ENCODE data around the gene P2RY12.

P2RY12 gene

GRCh38 chr3:151320131-151320530 is 64.4 kb downstream of the P2RY12 start:
- no peaks in the 10 kb centered on the region for H3K36me3 ChIP-seq (ENCODE audit: control insufficient read depth, low read length)
- TF ChIP-seq EZH2phosphoT487 (IDR thresholded peaks at IDR 0.05; ENCODE audit: borderline replicate concordance, low read length) (no peak), CTCF (IDR thresholded peaks at IDR 0.05; ENCODE audit: low read depth, low read length, poor library complexity, severe bottlenecking) (no peak)
- H3K27me3 ChIP-seq (ENCODE audit: control insufficient read depth, low read length): no peaks in the 10 kb centered on the region
- no peaks in the 10 kb centered on the region for H4K20me1 ChIP-seq (ENCODE audit: control insufficient read depth, insufficient read depth, low read depth, low read length)
- no peak overlapping the region for H3K4me2 ChIP-seq (ENCODE audit: low read length)
- no peak overlapping the region for H3K4me3 ChIP-seq (ENCODE audit: low read length)
- H3K27ac ChIP-seq (ENCODE audit: low read depth, low read length): no peak overlapping the region
- H3F3A ChIP-seq (ENCODE audit: control insufficient read depth, insufficient read depth): no peaks in the 10 kb centered on the region
- no peaks in the 10 kb centered on the region for H3K9me2 ChIP-seq (replicated peaks; ENCODE audit: control insufficient read depth, low read length)
- no peaks in the 10 kb centered on the region for H3K79me2 ChIP-seq (ENCODE audit: control insufficient read depth, low read length)
- H3K4me1 ChIP-seq (ENCODE audit: control insufficient read depth, low read length): no peaks in the 10 kb centered on the region
- no peaks in the 10 kb centered on the region for H3K9me3 ChIP-seq (ENCODE audit: control insufficient read depth, insufficient read depth, low read length)

GRCh38 chr3:151319628-151320027 is 64.9 kb downstream of the P2RY12 start:
- no peaks in the 10 kb centered on the region for H3F3A ChIP-seq (ENCODE audit: control insufficient read depth, insufficient read depth)
- no peaks in the 10 kb centered on the region for H4K20me1 ChIP-seq (ENCODE audit: control insufficient read depth, insufficient read depth, low read depth, low read length)
- no peaks in the 10 kb centered on the region for H3K9me2 ChIP-seq (replicated peaks; ENCODE audit: control insufficient read depth, low read length)
- H3K4me3 ChIP-seq (ENCODE audit: low read length): no peak overlapping the region
- no peak for TF ChIP-seq CTCF (IDR thresholded peaks at IDR 0.05; ENCODE audit: low read depth, low read length, poor library complexity, severe bottlenecking)
- TF ChIP-seq EZH2phosphoT487 (IDR thresholded peaks at IDR 0.05; ENCODE audit: borderline replicate concordance, low read length): no peak
- H3K27me3 ChIP-seq (ENCODE audit: control insufficient read depth, low read length): no peaks in the 10 kb centered on the region
- no peaks in the 10 kb centered on the region for H3K36me3 ChIP-seq (ENCODE audit: control insufficient read depth, low read length)
- H3K4me1 ChIP-seq (ENCODE audit: control insufficient read depth, low read length): no peaks in the 10 kb centered on the region
- no peak overlapping the region for H3K27ac ChIP-seq (ENCODE audit: low read depth, low read length)
- H3K79me2 ChIP-seq (ENCODE audit: control insufficient read depth, low read length): no peaks in the 10 kb centered on the region
- H3K4me2 ChIP-seq (ENCODE audit: low read length): no peak overlapping the region
- no peaks in the 10 kb centered on the region for H3K9me3 ChIP-seq (ENCODE audit: control insufficient read depth, insufficient read depth, low read length)

DNA sequence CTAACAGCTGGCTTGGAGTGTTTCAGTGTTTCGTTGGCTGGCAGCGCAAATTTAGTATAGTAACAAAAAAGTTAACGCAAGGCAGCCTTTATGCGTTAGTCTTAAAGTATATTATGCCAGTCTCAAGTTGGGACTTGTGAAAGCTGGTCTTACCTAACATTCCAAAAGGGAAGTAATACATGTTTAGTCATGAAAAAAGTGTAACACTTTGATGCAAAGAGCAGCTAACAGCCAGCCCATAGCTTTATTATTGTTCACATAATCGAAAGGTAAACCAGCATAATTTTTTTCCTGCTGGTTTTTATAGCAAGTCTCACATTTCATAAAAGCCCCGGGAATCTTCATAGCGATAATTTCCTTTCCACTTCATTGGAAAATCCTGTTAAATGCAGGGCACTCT is 65.6 kb downstream of the P2RY12 start:
- Histone ChIP-seq H3K36me3 (ENCODE audit: control insufficient read depth, low read length) (no peaks in the 10 kb centered on the region), H3F3A (ENCODE audit: control insufficient read depth, insufficient read depth) (no peaks in the 10 kb centered on the region), H3K27me3 (ENCODE audit: control insufficient read depth, low read length) (no peaks in the 10 kb centered on the region), H3K79me2 (ENCODE audit: control insufficient read depth, low read length) (no peaks in the 10 kb centered on the region), H3K4me1 (ENCODE audit: control insufficient read depth, low read length) (no peaks in the 10 kb centered on the region), H3K9me2 (replicated peaks; ENCODE audit: control insufficient read depth, low read length) (no peaks in the 10 kb centered on the region), H3K27ac (ENCODE audit: low read depth, low read length) (no peak overlapping the region), H3K4me2 (ENCODE audit: low read length) (no peak overlapping the region), H3K9me3 (ENCODE audit: control insufficient read depth, insufficient read depth, low read length) (no peaks in the 10 kb centered on the region), H4K20me1 (ENCODE audit: control insufficient read depth, insufficient read depth, low read depth, low read length) (no peaks in the 10 kb centered on the region), H3K4me3 (ENCODE audit: low read length) (no peak overlapping the region)
- TF ChIP-seq EZH2phosphoT487 (IDR thresholded peaks at IDR 0.05; ENCODE audit: borderline replicate concordance, low read length) (no peak), CTCF (IDR thresholded peaks at IDR 0.05; ENCODE audit: low read depth, low read length, poor library complexity, severe bottlenecking) (no peak)

- Histone ChIP-seq H4K20me1 (ENCODE audit: control insufficient read depth, insufficient read depth, low read depth, low read length) (no peaks in the 10 kb centered on the region), H3K79me2 (ENCODE audit: control insufficient read depth, low read length) (no peaks in the 10 kb centered on the region), H3K27me3 (ENCODE audit: control insufficient read depth, low read length) (no peaks in the 10 kb centered on the region), H3K9me2 (replicated peaks; ENCODE audit: control insufficient read depth, low read length) (no peaks in the 10 kb centered on the region), H3K4me1 (ENCODE audit: control insufficient read depth, low read length) (no peaks in the 10 kb centered on the region), H3K27ac (ENCODE audit: low read depth, low read length) (no peak overlapping the region), H3K36me3 (ENCODE audit: control insufficient read depth, low read length) (no peaks in the 10 kb centered on the region), H3K4me2 (ENCODE audit: low read length) (no peak overlapping the region), H3K4me3 (ENCODE audit: low read length) (no peak overlapping the region), H3K9me3 (ENCODE audit: control insufficient read depth, insufficient read depth, low read length) (no peaks in the 10 kb centered on the region), H3F3A (ENCODE audit: control insufficient read depth, insufficient read depth) (no peaks in the 10 kb centered on the region)
- TF ChIP-seq EZH2phosphoT487 (IDR thresholded peaks at IDR 0.05; ENCODE audit: borderline replicate concordance, low read length) (no peak), CTCF (IDR thresholded peaks at IDR 0.05; ENCODE audit: low read depth, low read length, poor library complexity, severe bottlenecking) (no peak)
Measured at GRCh38 chr3:151318313-151318712, 66.2 kb downstream of the P2RY12 start.

All from DOHH2 (cell line).